Mesodermal cell (in vitro differentiated cells): ENCODE results near the gene CAVIN3.

Source experiments
- H3K27ac ChIP-seq: 2 replicates; pipeline ENCODE4 v1.7.0; 2013; ENCODE audit warnings: mild to moderate bottlenecking, low read depth, low read length, moderate library complexity; ENCODE audit not compliant: severe bottlenecking
- H3K36me3 ChIP-seq: 2 replicates; pipeline ENCODE4 v1.7.1; 2013; ENCODE audit warnings: mild to moderate bottlenecking, low read length, moderate library complexity; ENCODE audit not compliant: control insufficient read depth, insufficient read depth
- H3K4me1 ChIP-seq: one replicate; pipeline ENCODE4 v1.7.1; 2013; ENCODE audit warnings: mild to moderate bottlenecking, low read length; ENCODE audit not compliant: insufficient read depth, control insufficient read depth, poor library complexity, severe bottlenecking
- H3K4me3 ChIP-seq: 2 replicates; pipeline ENCODE4 v1.7.0; 2013; ENCODE audit warnings: low read length, control low read depth, mild to moderate bottlenecking; ENCODE audit not compliant: insufficient read depth, poor library complexity, severe bottlenecking; ENCODE audit errors: extremely low read depth
- H3K9me3 ChIP-seq: 2 replicates; pipeline ENCODE4 v1.7.1; 2013; ENCODE audit warnings: mild to moderate bottlenecking, low read length, moderate library complexity; ENCODE audit not compliant: control insufficient read depth
- WGBS, 2 experiments: methylation state at CpG; one replicate each; pipeline ENCODE4 v1.1.5; 2013; ENCODE audit warnings: missing lambda C conversion rate in 2 of 2; ENCODE audit not compliant: insufficient coverage in 2 of 2; 5-methylcytosine and 5-hydroxymethylcytosine counted together

The CAVIN3 gene

GRCh38 chr11:6271598-6271997 is 48.7 kb downstream of the CAVIN3 start:
- Histone ChIP-seq H3K36me3 (no peaks in the 10 kb centered on the region), H3K4me3 (no peak overlapping the region), H3K9me3 (no peaks in the 10 kb centered on the region), H3K27ac (no peak overlapping the region), H3K4me1 (no peaks in the 10 kb centered on the region)
- WGBS, 2 experiments = 94% methylated on average over 2 of the region's 3 CpGs; no CpG with 5 or more reads in 1 of the 2 experiments

DNA sequence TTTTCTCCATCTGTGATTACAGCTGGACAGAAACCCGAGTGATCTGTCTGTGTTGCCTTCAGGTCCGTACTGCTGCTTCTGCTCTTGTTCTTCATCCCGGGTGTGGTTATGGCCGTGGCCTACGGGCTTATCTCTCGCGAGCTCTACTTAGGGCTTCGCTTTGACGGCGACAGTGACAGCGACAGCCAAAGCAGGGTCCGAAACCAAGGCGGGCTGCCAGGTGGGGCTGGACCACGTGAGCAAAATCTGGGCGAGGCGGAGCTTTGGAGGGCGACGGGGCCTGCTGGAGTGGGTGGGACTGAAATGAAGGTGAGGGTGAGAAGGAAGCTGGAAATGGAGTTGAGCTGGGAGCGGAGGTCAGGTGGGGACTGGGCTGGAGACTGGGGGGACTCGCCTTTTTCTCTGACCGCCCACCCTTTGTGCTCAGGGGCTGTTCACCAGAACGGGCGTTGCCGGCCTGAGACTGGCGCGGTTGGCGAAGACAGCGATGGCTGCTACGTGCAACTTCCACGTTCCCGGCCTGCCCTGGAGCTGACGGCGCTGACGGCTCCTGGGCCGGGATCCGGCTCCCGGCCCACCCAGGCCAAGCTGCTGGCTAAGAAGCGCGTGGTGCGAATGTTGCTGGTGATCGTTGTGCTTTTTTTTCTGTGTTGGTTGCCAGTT is 49.6 kb downstream of the CAVIN3 start:
- no peaks in the 10 kb centered on the region for H3K36me3 ChIP-seq
- WGBS, 2 experiments = 96 to 97% methylated on average over 38 to 39 of the region's 41 CpGs
- H3K4me3 ChIP-seq = no peak overlapping the region
- no peak overlapping the region for H3K27ac ChIP-seq
- no peaks in the 10 kb centered on the region for H3K9me3 ChIP-seq
- no peaks in the 10 kb centered on the region for H3K4me1 ChIP-seq

- no peak overlapping the region for H3K27ac ChIP-seq
- no peaks in the 10 kb centered on the region for H3K9me3 ChIP-seq
- 91 to 94% methylated on average over 23 of the region's 24 CpGs for WGBS, 2 experiments
- no peaks in the 10 kb centered on the region for H3K36me3 ChIP-seq
- H3K4me3 ChIP-seq = no peak overlapping the region
- H3K4me1 ChIP-seq = no peaks in the 10 kb centered on the region
Observed at GRCh38 chr11:6269994-6270393, 50.3 kb downstream of the CAVIN3 start.
